Esophagus muscularis mucosa (tissue), 4 donors: ENCODE data around the gene IGDCC3. TPM values are rescaled to one million over a fixed set of nuclear protein-coding genes. Genes with fewer than 3 reads are reported as not detected.

Experiments
- DNase-seq: peaks from one replicate; pipeline ENCODE4 v3.0.0-alpha.2; 2017; ENCODE audit errors: extremely low spot score
- H3K27ac ChIP-seq, 4 donors: fragments of 200-600 bp; sonication (generic); replicated peaks in 1 of 4; 1 replicate in 3 of 4; 2 replicates in 1 of 4; pipeline ENCODE4 v1.5.1; 2016 to 2019; ENCODE audit warnings: mild to moderate bottlenecking in 1 of 4
- H3K27me3 ChIP-seq, 4 donors: fragments of 200-600 bp; sonication (generic); one replicate each; pipeline versions ENCODE4 v1.5.1 to v1.6.0; 2016 to 2019
- H3K36me3 ChIP-seq, 4 donors: fragments of 200-600 bp; sonication (generic); one replicate each; pipeline ENCODE4 v1.5.1; 2016 to 2019
- H3K4me1 ChIP-seq, 4 donors: fragments of 200-600 bp; sonication (generic); one replicate each; pipeline ENCODE4 v1.5.1; 2016 to 2019
- H3K4me3 ChIP-seq, 4 donors: fragments of 200-600 bp; sonication (generic); 1 replicate in 2 of 4; 2 replicates in 2 of 4; pipeline ENCODE4 v1.5.1; 2016 to 2019; ENCODE audit warnings: mild to moderate bottlenecking in 4 of 4, moderate library complexity in 1 of 4
- H3K9me3 ChIP-seq, 4 donors: fragments of 200-600 bp; sonication (generic); 1 replicate in 3 of 4; 2 replicates in 1 of 4; pipeline ENCODE4 v1.5.1; 2016 to 2019
- EP300 ChIP-seq: sonication (generic); formaldehyde crosslinking; IDR thresholded peaks from one replicate; pipeline ENCODE4 v1.6.1; 2017; ENCODE audit warnings: antibody characterized with exemption
- POLR2A ChIP-seq: fragments of 450-650 bp; IDR thresholded peaks from one replicate; pipeline ENCODE4 v1.6.1; 2017; ENCODE audit warnings: antibody characterized with exemption, moderate library complexity, mild to moderate bottlenecking, low read depth
- POLR2AphosphoS5 ChIP-seq, 2 donors: sonication (generic); formaldehyde crosslinking; IDR thresholded peaks; one replicate each; pipeline ENCODE4 v1.6.1; 2017; ENCODE audit warnings: antibody characterized with exemption in 2 of 2
- WGBS: methylation state at CpG from one replicate; pipeline ENCODE4 v1.1.5; 2018; 5-methylcytosine and 5-hydroxymethylcytosine counted together
- intact Hi-C: fragments of 100-400 bp; cut with DNase I; formaldehyde crosslinking; loops from one replicate; pipeline ENCODE4 v1.15.1; 2023
- total RNA-seq, 4 donors: library from RNA; depleted of rRNA; stranded (reverse); fragments of >200 nt; gene quantifications; one replicate each; pipeline versions ENCODE4 v1.1.0 to v1.2.1, GENCODE V29; 2016
- TF ChIP-seq, protein P1 (sequence below), 3 experiments: fragments of 200-600 bp in 2 of 3; fragments of 450-650 bp in 1 of 3; sonication (generic) in 2 of 3; IDR thresholded peaks; one replicate each; pipeline ENCODE4 v1.5.1; 2017 to 2019; ENCODE audit warnings: antibody characterized with exemption in 3 of 3, mild to moderate bottlenecking in 2 of 3, moderate library complexity in 1 of 3

The IGDCC3 gene
- total RNA-seq, 4 donors from 2014 or later: 0.17 TPM; not detected in 3

DNA sequence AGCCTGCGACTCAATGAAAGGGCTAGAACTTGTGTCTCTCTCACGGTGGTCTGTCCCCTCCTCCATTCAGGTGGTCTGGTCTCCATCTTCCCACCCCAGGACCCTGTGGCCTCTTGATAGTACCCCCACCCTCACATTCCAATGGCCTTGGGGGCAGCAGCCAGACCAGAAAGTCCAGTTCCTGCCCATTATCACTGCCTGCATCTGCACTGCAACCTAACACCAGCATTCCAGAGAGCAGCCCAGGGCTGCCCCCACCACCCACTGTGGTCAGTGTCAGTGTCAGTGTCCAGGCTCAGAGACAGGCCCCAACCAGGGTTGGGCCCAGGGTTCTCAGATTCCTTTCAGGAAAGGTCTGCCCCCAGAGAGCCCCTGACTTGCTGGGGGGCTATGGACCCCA is 12.6 kb downstream of the IGDCC3 start:
- Histone ChIP-seq H3K27me3 (peaks cover 0 to 11% (median 0%) of the 10 kb centered on the region in 4 donors), H3K4me1 (no peaks in the 10 kb centered on the region), H3K9me3 (no peaks in the 10 kb centered on the region), H3K36me3 (no peaks in the 10 kb centered on the region), H3K4me3 (no peak overlapping the region), H3K27ac (no peak overlapping the region)
- 69% methylated on average over 2 of the region's 2 CpGs for WGBS
- TF ChIP-seq, protein P1, sequence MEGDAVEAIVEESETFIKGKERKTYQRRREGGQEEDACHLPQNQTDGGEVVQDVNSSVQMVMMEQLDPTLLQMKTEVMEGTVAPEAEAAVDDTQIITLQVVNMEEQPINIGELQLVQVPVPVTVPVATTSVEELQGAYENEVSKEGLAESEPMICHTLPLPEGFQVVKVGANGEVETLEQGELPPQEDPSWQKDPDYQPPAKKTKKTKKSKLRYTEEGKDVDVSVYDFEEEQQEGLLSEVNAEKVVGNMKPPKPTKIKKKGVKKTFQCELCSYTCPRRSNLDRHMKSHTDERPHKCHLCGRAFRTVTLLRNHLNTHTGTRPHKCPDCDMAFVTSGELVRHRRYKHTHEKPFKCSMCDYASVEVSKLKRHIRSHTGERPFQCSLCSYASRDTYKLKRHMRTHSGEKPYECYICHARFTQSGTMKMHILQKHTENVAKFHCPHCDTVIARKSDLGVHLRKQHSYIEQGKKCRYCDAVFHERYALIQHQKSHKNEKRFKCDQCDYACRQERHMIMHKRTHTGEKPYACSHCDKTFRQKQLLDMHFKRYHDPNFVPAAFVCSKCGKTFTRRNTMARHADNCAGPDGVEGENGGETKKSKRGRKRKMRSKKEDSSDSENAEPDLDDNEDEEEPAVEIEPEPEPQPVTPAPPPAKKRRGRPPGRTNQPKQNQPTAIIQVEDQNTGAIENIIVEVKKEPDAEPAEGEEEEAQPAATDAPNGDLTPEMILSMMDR (IDR thresholded peaks at IDR 0.05): no peak
- TF ChIP-seq POLR2AphosphoS5 (IDR thresholded peaks at IDR 0.05) (no peak), EP300 (no peak), POLR2A (no peak)
- intact Hi-C loops: no loop called here
- no peak for DNase-seq

DNA sequence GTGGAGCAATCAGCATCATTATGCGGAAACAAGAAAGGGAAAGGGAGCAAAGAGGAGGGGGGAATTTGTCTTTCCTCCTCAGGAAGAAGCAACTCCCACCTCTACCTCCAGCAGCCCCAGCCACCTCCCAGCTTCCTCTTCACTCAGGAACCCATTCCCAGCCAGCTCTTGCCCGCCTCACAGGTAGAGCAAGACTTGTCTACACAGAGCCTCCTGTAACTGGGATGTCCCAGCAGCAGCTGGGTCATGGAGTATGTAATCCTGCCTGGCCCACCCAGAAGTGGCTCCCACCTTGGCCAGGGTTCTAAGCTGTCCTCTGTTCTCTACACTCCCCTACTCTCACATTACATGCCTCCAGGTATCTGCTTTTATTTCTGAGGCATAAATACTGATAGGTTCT is 14.0 kb downstream of the IGDCC3 start:
- H3K27me3 ChIP-seq: peaks cover 0 to 23% (median 0%) of the 10 kb centered on the region in 4 donors
- H3K36me3 ChIP-seq: no peaks in the 10 kb centered on the region
- H3K27ac ChIP-seq: no peak overlapping the region
- TF ChIP-seq EP300 (no peak), POLR2A (no peak), POLR2AphosphoS5 (IDR thresholded peaks at IDR 0.05) (no peak)
- TF ChIP-seq, protein P1 (IDR thresholded peaks at IDR 0.05): no peak
- intact Hi-C loops: no loop called here
- 82% methylated on average over 2 of the region's 2 CpGs for WGBS
- no peak overlapping the region for H3K4me3 ChIP-seq
- H3K4me1 ChIP-seq: no peaks in the 10 kb centered on the region
- no peak for DNase-seq
- no peaks in the 10 kb centered on the region for H3K9me3 ChIP-seq

DNA sequence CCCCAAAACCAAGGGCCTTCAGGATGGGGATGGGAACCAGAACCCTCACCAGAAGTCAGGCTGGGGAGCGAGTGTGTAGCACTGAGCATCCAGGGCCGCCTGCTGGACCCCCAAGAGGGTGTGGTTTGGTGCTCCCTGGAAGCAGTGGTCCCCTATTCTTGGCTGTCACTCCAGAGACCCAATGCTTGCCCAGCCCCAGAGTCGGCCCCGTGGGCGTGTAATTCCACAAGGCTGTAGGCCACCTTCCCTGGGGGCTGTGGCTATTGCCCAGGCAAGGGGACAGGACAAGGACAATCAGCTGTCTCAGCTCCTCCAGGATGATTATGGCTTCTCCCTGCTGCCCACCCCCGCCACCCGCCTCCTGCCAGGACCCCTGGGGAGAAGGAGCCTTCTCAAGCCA is 14.5 kb downstream of the IGDCC3 start:
- no peak overlapping the region for H3K27ac ChIP-seq
- TF ChIP-seq POLR2A: no peak
- TF ChIP-seq, protein P1 (IDR thresholded peaks at IDR 0.05): no peak
- no peak for TF ChIP-seq EP300
- TF ChIP-seq POLR2AphosphoS5 (IDR thresholded peaks at IDR 0.05): no peak
- H3K4me3 ChIP-seq: no peak overlapping the region
- no peaks in the 10 kb centered on the region for H3K9me3 ChIP-seq
- intact Hi-C loops: no loop called here
- no peaks in the 10 kb centered on the region for H3K4me1 ChIP-seq
- H3K27me3 ChIP-seq: peaks cover 0 to 28% (median 1%) of the 10 kb centered on the region in 4 donors
- DNase-seq: no peak
- WGBS: 76% methylated on average over 5 of the region's 7 CpGs
- no peaks in the 10 kb centered on the region for H3K36me3 ChIP-seq

DNA sequence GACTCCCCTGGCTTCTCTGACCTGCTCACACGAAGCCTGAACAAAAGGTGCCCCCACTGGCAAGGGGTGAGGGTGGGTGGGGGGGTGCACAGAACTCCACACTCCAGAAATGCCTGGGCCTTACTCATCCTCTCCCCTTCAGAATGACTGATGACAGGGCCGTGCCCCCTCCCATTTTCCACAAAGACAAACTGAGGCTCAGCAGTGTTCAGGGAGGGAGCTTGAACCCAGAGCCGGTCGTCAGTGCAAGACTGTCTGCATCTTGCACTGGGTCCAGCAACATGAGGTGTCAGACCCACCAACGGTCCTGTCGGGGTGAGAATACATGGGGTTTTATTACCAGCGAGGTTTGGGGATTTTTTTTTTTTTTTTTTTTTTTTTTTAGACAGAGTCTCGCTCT is 15.3 kb downstream of the IGDCC3 start:
- Histone ChIP-seq H3K4me1 (no peaks in the 10 kb centered on the region), H3K27me3 (peaks cover 0 to 36% (median 6%) of the 10 kb centered on the region in 4 donors), H3K9me3 (no peaks in the 10 kb centered on the region), H3K36me3 (no peaks in the 10 kb centered on the region), H3K27ac (no peak overlapping the region), H3K4me3 (no peak overlapping the region)
- intact Hi-C loops: no loop called here
- no peak for DNase-seq
- 88% methylated on average over 8 of the region's 8 CpGs for WGBS
- no peak for TF ChIP-seq POLR2AphosphoS5 (IDR thresholded peaks at IDR 0.05)
- TF ChIP-seq EP300: no peak
- TF ChIP-seq, protein P1 (IDR thresholded peaks at IDR 0.05): no peak
- no peak for TF ChIP-seq POLR2A
